Mammary epithelial cell (primary cell): ENCODE measurements around the gene DNAJC7.

Source experiments
- CTCF ChIP-seq, 2 donors: IDR thresholded peaks in 1 of 2; conservative IDR thresholded peaks in 1 of 2; 2 replicates each; pipeline ENCODE4 v1.5.1; 2011 to 2012; ENCODE audit warnings: inconsistent platforms in 2 of 2, low read length in 2 of 2, mild to moderate bottlenecking in 2 of 2, control low read depth in 1 of 2, low read depth in 1 of 2; ENCODE audit not compliant: insufficient read depth in 1 of 2; ENCODE audit errors: extremely low read depth in 1 of 2
- EZH2 ChIP-seq: IDR thresholded peaks from 2 replicates; pipeline ENCODE4 v1.6.1; 2012; ENCODE audit warnings: low read length, inconsistent platforms, borderline replicate concordance

GRCh38 chr17:42060231-42060630 lies 43.0 kb upstream of the DNAJC7 start:
- TF ChIP-seq CTCF (conservative IDR thresholded peaks at IDR 0.05 in 1 of 2, IDR thresholded peaks at IDR 0.05 in 1 of 2; ENCODE audit: extremely low read depth in 1 of 2, insufficient read depth in 1 of 2, low read depth in 1 of 2, low read length in 2 of 2) (no peak), EZH2 (no peak)
